Epithelial cell of esophagus (primary cell): ENCODE data around the gene ATP6V0A1.

Experiments used
- DNase-seq: peaks from one replicate; pipeline ENCODE4 v3.0.0; 2010; ENCODE audit warnings: low read depth
- H3K4me3 ChIP-seq: 2 replicates; pipeline ENCODE4 v1.5.1; 2011; ENCODE audit warnings: mild to moderate bottlenecking, low read length, control low read depth
- CTCF ChIP-seq: IDR thresholded peaks from 2 replicates; pipeline ENCODE4 v1.5.1; 2011; ENCODE audit warnings: low read depth, mild to moderate bottlenecking, low read length, control low read depth, inconsistent platforms; ENCODE audit not compliant: insufficient read depth; ENCODE audit errors: missing control alignments

Gene ATP6V0A1

GRCh38 chr17:42568341-42569111 lies 109.8 kb downstream of the ATP6V0A1 start:
- DNase-seq, result no peak
- no peak for TF ChIP-seq CTCF
- no peak overlapping the region for H3K4me3 ChIP-seq

DNA sequence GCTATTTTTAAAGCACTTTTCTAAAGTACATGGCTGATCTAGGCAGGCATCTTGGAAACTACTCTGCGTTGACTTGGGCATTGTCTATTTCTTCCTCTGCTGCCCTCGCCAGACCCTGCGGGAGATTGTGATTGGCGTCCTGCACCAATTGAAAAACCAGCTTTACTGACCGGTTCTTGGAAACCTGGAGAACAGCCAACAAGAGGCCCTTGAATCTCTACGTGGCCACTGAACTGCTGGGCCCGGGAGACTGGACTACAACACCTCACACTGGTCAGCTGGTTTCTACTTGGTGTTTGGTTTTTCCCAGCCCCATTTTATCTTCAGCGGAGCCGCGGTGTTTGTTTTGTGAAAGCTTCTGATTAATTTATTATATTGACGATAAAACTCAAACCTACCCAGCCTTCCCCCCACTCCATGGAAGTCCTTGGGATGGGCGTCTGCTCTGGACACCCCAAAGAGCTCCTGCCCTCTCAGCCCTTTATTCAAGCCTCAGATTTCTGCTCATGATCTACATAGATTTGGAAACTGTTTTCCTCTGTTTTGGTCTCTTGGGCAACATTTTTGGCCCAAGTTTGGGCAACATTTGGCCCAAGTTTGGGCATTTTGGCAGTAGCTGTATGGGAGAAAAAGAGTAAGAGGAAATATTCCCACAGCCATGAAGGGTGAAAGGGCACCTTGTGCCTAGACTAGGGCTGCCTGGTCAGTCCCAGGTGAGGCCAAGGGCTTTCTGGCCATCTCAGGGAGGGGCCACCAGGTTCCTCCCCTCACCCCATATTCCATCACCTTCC lies 113.0 kb downstream of the ATP6V0A1 start:
- DNase-seq, result no peak
- no peak overlapping the region for H3K4me3 ChIP-seq
- TF ChIP-seq CTCF, result no peak
